ENCODE data around the gene UBE2N.

UBE2N gene

DNA sequence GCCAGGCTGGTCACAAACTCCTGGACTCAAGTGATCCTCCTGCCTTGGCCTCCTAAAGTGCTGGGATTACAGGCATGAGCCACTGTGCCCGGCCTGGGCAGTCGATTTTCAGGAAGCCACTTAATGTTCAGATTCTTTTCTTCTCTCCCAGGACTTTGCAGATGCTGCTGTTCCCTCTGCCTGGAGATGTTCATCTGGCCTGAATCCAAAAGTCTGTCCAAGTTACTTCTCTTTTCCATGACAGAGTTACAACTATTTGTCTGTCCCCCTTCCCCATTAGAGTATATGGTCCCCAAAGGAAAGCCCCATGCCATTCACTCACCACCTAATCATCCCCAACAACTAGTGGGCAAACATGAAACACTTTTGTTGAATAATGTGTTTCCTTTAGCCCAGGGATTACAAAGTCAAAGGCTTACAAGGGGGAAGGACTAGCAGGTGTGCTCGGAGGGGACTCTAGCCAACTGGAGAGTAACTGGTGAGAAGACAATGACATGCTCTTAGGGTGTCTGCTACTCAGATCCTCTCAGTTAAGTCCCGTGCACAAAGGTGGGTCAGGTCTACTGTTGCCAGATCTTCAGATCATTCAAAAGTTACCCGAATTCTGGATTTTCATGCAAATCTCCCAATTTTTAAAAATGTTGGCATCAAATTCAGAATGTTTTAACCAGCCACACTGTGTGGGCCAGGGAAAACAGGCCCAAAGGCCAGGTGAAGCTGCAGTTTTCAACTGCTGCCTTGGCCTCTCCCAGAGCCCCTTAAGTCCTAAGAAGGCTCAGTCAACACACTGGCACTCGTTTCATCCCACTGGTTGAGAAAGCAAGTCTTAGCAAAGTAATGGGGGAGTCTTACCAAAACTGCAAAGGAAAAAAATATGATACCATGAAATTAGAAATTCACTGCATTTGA is 34.4 kb downstream of the UBE2N start:
- Histone ChIP-seq H3K9me3 (replicated peaks in 1 of 2; ENCODE audit: control insufficient read depth in 2 of 2, insufficient read depth in 1 of 2, low read depth in 1 of 2, low read length in 2 of 2) (peaks cover 0 to 2% of the 10 kb centered on the region in 2 donors), H3K4me3 (ENCODE audit: low read length in 2 of 2) (no peak overlapping the region), H3K23ac (ENCODE audit: low read depth, low read length, poor library complexity) (no peak overlapping the region), H3K4me1 (ENCODE audit: control insufficient read depth in 2 of 2, insufficient read depth in 1 of 2, low read depth in 1 of 2, low read length in 2 of 2) (no peaks in the 10 kb centered on the region), H4K8ac (ENCODE audit: low read depth, low read length) (no peak overlapping the region), H4K91ac (ENCODE audit: low read depth, low read length, poor library complexity) (no peak overlapping the region), H3K27ac (replicated peaks; ENCODE audit: low read length) (no peak overlapping the region), H3K4ac (ENCODE audit: low read length) (no peak overlapping the region), H3K36me3 (replicated peaks in 1 of 2; ENCODE audit: control insufficient read depth in 2 of 2, insufficient read depth in 2 of 2, low read length in 2 of 2) (peaks cover 0 to 90% of the 10 kb centered on the region in 2 donors), H3K79me1 (ENCODE audit: low read depth, low read length) (no peaks in the 10 kb centered on the region), H3K27me3 (ENCODE audit: control insufficient read depth in 3 of 3, insufficient read depth in 3 of 3, low read depth in 1 of 3, low read length in 3 of 3) (no peaks in the 10 kb centered on the region), H2BK15ac (ENCODE audit: low read length) (no peak overlapping the region), H2BK12ac (ENCODE audit: low read length) (no peak overlapping the region), H3K14ac (ENCODE audit: low read length) (no peak overlapping the region), H3K18ac (ENCODE audit: low read length) (no peak overlapping the region), H3K9ac (ENCODE audit: low read depth, low read length, poor library complexity) (no peak overlapping the region), H2AK5ac (ENCODE audit: low read depth, low read length) (no peak overlapping the region), H2BK120ac (ENCODE audit: low read depth, low read length) (no peak overlapping the region), H2AFZ (ENCODE audit: low read length) (no peak overlapping the region), H3K4me2 (ENCODE audit: insufficient read depth, low read length, poor library complexity, severe bottlenecking) (no peak overlapping the region), H2BK5ac (ENCODE audit: low read length) (no peak overlapping the region)
- WGBS, 2 donors (ENCODE audit: extremely low coverage in 2 of 2, insufficient read length in 2 of 2, insufficient replicate concordance in 1 of 2) = no CpG with 5 or more reads among the region's 6 CpGs
- DNase-seq (ENCODE audit: low spot score) = no peak

DNA sequence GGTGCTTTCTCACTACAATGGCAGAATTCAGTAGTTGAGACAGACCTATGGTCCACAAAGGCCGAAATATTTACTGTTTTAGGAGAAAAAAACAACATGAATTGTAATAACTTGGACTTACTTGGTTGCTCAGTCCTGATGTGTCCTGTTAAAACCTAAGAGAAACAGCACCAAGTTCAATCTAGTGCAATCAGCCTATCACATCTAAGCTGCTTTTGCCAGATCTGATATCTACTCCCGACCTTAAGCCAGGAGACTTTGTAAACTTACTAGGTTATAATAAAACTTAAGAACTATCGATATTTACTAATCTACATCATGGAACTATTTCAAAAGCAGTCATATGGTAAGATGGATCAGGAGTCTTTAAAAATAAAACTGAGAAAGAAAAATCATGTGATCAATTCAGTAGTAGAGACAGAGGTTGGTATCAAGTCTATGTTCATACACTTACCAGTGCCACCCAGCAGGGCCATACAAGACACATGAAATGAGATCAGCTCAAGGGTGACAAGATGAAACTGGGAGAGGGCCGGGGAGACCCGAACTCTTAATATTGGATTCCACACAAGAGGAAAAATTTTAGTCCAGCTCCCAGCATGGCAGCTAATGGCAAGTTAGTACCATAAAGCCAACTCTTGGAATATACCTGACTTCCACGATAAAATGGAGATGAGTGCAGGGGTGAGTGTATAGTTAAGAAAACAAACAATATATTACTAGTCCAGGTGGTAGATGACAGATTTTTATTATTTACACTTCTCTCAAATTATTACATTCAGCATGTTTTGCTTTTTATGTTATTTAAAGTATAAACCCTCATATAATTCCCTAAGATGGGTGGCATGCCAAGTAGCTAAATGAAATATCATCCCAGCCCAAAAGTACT is 36.5 kb downstream of the UBE2N start:
- H2BK120ac ChIP-seq (ENCODE audit: low read depth, low read length) = no peak overlapping the region
- no peaks in the 10 kb centered on the region for H3K27me3 ChIP-seq (ENCODE audit: control insufficient read depth in 3 of 3, insufficient read depth in 3 of 3, low read depth in 1 of 3, low read length in 3 of 3)
- no peak overlapping the region for H3K27ac ChIP-seq (replicated peaks; ENCODE audit: low read length)
- no peak overlapping the region for H2BK15ac ChIP-seq (ENCODE audit: low read length)
- H2AFZ ChIP-seq (ENCODE audit: low read length) = no peak overlapping the region
- H3K36me3 ChIP-seq (replicated peaks in 1 of 2; ENCODE audit: control insufficient read depth in 2 of 2, insufficient read depth in 2 of 2, low read length in 2 of 2) = peaks cover 0 to 74% of the 10 kb centered on the region in 2 donors
- H3K4ac ChIP-seq (ENCODE audit: low read length) = no peak overlapping the region
- H2BK5ac ChIP-seq (ENCODE audit: low read length) = no peak overlapping the region
- H2BK12ac ChIP-seq (ENCODE audit: low read length) = no peak overlapping the region
- no peak overlapping the region for H2AK5ac ChIP-seq (ENCODE audit: low read depth, low read length)
- no peak overlapping the region for H4K91ac ChIP-seq (ENCODE audit: low read depth, low read length, poor library complexity)
- no peak for DNase-seq (ENCODE audit: low spot score)
- H3K79me1 ChIP-seq (ENCODE audit: low read depth, low read length) = no peaks in the 10 kb centered on the region
- no peak overlapping the region for H3K18ac ChIP-seq (ENCODE audit: low read length)
- H3K4me3 ChIP-seq (ENCODE audit: low read length in 2 of 2) = no peak overlapping the region
- no peak overlapping the region for H4K8ac ChIP-seq (ENCODE audit: low read depth, low read length)
- no peak overlapping the region for H3K14ac ChIP-seq (ENCODE audit: low read length)
- no peak overlapping the region for H3K23ac ChIP-seq (ENCODE audit: low read depth, low read length, poor library complexity)
- no peaks in the 10 kb centered on the region for H3K9me3 ChIP-seq (replicated peaks in 1 of 2; ENCODE audit: control insufficient read depth in 2 of 2, insufficient read depth in 1 of 2, low read depth in 1 of 2, low read length in 2 of 2)
- no CpG with 5 or more reads among the region's 6 CpGs for WGBS, 2 donors (ENCODE audit: extremely low coverage in 2 of 2, insufficient read length in 2 of 2, insufficient replicate concordance in 1 of 2)
- no peaks in the 10 kb centered on the region for H3K4me1 ChIP-seq (ENCODE audit: control insufficient read depth in 2 of 2, insufficient read depth in 1 of 2, low read depth in 1 of 2, low read length in 2 of 2)
- H3K4me2 ChIP-seq (ENCODE audit: insufficient read depth, low read length, poor library complexity, severe bottlenecking) = no peak overlapping the region
- no peak overlapping the region for H3K9ac ChIP-seq (ENCODE audit: low read depth, low read length, poor library complexity)

DNA sequence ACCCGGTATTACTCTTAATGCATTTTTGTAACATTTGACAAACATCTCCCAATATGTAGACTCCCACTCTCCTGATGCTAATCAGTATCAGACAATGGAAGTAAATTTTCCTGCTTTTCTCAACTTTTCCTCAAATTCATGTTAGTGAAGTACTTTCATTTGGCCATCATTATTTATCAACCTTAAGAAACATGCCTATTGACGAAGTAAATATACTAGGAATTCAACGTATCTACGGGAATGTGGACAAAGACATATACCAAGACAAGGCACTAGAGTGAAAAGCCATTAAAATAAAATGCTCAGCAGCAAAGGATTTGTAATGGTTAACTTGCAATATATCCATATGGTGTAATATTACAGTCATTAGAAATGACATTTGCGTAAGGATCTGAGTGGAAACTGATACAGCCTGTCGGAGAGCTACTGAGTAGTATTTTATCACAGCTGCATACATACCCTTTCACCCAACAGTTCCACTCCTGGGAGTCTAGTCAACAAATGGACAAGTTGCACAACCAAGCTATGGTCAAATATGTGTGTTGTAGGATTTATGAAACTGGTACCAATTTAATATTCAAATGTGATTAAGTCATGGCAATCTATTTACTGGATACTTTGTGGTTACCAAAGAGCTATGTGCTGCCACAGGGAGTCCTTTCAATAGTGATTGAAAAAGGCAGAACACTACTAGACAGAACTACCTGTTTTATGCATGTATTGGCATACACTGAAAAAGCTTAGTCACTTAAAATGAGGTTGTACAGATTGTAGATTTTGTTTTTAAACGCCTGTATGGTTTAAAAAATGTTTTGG is 37.6 kb downstream of the UBE2N start:
- Histone ChIP-seq H2BK5ac (ENCODE audit: low read length) (no peak overlapping the region), H4K91ac (ENCODE audit: low read depth, low read length, poor library complexity) (no peak overlapping the region), H3K36me3 (replicated peaks in 1 of 2; ENCODE audit: control insufficient read depth in 2 of 2, insufficient read depth in 2 of 2, low read length in 2 of 2) (peaks cover 0 to 64% of the 10 kb centered on the region in 2 donors), H3K4me3 (ENCODE audit: low read length in 2 of 2) (no peak overlapping the region), H2AFZ (ENCODE audit: low read length) (no peak overlapping the region), H3K23ac (ENCODE audit: low read depth, low read length, poor library complexity) (no peak overlapping the region), H3K9me3 (replicated peaks in 1 of 2; ENCODE audit: control insufficient read depth in 2 of 2, insufficient read depth in 1 of 2, low read depth in 1 of 2, low read length in 2 of 2) (no peaks in the 10 kb centered on the region), H4K8ac (ENCODE audit: low read depth, low read length) (no peak overlapping the region), H2BK15ac (ENCODE audit: low read length) (no peak overlapping the region), H2BK12ac (ENCODE audit: low read length) (no peak overlapping the region), H2AK5ac (ENCODE audit: low read depth, low read length) (no peak overlapping the region), H3K18ac (ENCODE audit: low read length) (no peak overlapping the region), H3K4ac (ENCODE audit: low read length) (no peak overlapping the region), H3K27me3 (ENCODE audit: control insufficient read depth in 3 of 3, insufficient read depth in 3 of 3, low read depth in 1 of 3, low read length in 3 of 3) (no peaks in the 10 kb centered on the region), H3K4me2 (ENCODE audit: insufficient read depth, low read length, poor library complexity, severe bottlenecking) (no peak overlapping the region), H3K79me1 (ENCODE audit: low read depth, low read length) (no peaks in the 10 kb centered on the region), H3K27ac (replicated peaks; ENCODE audit: low read length) (no peak overlapping the region), H3K9ac (ENCODE audit: low read depth, low read length, poor library complexity) (no peak overlapping the region), H2BK120ac (ENCODE audit: low read depth, low read length) (no peak overlapping the region), H3K4me1 (ENCODE audit: control insufficient read depth in 2 of 2, insufficient read depth in 1 of 2, low read depth in 1 of 2, low read length in 2 of 2) (no peaks in the 10 kb centered on the region), H3K14ac (ENCODE audit: low read length) (no peak overlapping the region)
- no CpG with 5 or more reads among the region's 7 CpGs for WGBS, 2 donors (ENCODE audit: extremely low coverage in 2 of 2, insufficient read length in 2 of 2, insufficient replicate concordance in 1 of 2)
- DNase-seq (ENCODE audit: low spot score) = no peak

All from neuronal stem cell (in vitro differentiated cells).